NCI-H2171 (cell line): Measurements from ENCODE around the gene NPIPB13.
"Not testable (repeated sequence)": the region's sequence is repeated elsewhere in the genome, so short reads cannot be mapped to it uniquely, and the experiment has no call there.

Experiments used
- DNase-seq: peaks from one replicate; lab custom pipeline; 2025; lab: John Stamatoyannopoulos, UW

Gene NPIPB13

DNA sequence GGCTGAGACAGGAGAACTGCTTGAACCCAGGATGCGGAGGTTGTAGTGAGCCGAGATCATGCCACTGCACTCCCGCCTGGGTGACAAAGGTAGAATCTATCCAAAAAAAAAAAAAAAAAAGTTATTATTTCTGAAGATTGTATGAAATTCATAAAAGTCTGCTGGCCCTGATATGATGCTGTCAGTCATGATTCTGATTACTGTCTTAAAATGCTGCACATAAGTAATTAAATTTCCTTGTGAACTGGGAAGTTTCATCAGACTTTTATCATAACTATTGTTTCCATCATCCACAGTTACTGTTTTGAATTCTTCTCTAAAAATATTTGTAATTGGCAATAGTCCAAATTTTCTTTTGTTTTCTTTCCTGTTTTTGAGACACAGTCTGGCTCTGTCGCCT lies at the start of gene NPIPB13:
TSS of gene NPIPB13 (minus strand) at position 101 of the 400 bp plus-strand sequence. CDS start 2,906 bp downstream, outside the sequence.
- not testable (repeated sequence) for DNase-seq

DNA sequence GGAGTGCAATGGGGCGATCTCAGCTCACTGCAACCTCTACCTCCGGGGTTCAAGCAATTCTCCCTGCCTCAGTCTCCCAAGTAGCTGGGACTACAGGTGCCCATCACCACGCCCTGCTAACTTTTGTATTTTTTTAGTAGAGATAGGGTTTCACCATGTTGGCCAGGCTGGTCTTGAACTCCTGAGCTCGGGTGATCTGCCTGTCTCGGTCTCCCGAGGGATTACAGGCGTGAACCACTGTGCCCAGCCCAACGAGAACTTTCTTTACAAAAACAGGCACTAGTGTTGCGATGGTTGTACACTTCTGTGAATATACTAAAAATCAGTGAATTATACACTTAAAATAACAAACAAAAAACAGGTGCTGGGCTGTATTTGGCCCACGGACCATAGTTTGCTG lies 34.1 kb upstream of the NPIPB13 start:
- not testable (repeated sequence) for DNase-seq

DNA sequence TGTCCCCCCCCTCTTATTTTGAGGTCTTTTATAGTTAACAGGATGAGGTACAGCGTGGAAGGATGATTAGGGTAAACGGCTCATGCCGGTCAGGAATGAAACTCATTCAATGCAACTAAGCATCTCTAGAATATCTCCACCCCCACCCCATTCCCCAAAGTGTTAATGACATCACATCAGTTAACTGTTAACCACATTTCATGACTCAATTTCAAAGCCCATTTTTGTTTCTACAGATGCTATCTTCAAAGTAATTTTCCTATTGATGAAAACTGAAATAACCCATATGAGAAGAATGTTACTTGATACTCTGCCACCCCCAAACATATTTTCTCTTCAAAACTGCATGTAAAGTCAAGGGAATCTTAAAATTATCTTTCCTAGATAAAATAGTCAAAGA lies 30.2 kb upstream of the NPIPB13 start:
- not testable (repeated sequence) for DNase-seq

DNA sequence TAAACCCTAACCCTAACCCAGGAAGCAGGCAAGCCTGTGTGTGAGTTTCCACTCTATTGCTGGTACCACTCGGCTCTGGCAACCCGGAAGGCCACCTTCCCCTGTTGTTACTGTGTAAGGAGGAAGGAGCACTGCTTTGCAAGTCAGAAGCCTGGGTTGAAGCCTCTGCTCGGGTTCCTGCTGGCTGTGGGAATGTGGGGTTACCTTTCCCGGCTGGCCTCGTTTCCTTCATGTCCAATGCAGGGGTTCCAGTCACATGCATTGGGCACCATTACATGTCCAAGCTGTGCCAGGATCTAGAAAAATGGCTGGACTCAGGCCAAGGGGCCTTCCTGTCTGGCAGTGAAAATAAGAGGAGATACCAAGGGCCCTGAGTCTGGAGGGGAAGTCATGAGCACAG lies 31.2 kb downstream of the NPIPB13 start:
- not testable (repeated sequence) for DNase-seq

DNA sequence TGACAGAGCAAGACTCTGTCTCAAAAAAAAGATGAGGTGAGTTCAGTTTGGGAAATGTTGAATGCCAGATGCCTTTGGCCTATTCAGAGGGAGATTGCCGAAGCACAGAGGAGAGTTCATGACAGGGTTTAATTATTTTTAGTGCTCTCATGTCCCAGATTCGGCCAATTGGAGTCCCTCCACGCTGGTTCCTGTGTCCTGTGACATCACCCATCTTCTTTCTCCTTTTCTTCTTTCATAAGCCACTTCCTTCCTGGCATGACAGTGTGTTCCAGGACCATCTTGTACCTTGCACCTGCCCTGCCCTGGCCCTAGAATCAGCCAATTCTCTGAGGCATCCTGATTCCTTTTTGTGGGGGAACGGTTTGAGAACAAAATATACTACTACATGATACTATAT lies 36.9 kb downstream of the NPIPB13 start:
- DNase-seq = not testable (repeated sequence)

DNA sequence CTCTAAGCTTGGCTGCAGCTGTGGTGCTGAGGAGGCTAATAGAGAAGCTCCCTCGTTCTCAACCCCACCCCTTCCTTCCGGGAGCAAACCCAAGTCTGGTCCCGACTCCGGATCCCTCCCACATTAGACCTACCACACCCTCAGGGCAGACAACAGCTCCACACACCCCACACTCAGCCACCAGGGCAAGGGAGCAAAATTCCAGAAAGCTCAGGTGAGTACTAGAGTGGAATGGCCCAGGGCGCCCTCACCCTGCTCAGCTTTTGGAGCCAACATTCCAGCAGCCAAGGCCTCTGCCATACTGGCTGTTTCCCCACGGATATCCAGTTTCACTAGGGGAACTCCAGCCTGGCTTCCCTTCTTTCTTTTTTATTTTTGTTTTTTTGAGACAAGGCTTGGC lies 39.2 kb downstream of the NPIPB13 start:
- DNase-seq = not testable (repeated sequence)

DNA sequence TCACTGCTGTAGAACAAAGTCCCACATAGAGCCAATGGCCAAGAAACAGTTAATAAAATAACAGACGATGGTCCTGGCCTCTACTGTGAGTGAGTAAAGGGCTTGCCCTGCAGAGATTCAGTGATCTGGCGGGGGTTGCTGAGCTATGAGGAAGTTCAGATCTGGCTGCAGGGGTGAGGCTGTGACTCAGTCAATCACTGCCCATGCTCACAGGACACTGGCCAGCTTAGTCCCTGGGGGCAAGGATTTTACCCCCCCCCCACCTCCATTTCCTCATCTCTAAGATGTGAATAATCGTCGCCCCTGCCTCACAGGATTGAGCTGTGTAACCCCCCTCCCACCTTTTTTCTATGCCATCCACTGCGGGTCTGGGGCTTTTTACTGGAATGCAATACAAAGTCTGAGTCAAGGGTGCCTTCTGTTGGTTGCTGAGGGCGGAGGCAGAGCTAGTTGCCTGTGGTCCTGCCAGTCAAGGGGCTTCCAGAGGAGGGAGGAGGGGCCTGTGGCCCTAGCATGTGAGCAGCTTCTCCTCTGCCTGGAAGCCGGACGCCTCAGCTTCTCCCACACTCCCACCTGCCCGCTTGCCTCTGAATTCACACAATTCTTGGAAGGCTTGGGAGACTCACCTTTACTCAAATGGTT lies 41.1 kb downstream of the NPIPB13 start:
- not testable (repeated sequence) for DNase-seq

DNA sequence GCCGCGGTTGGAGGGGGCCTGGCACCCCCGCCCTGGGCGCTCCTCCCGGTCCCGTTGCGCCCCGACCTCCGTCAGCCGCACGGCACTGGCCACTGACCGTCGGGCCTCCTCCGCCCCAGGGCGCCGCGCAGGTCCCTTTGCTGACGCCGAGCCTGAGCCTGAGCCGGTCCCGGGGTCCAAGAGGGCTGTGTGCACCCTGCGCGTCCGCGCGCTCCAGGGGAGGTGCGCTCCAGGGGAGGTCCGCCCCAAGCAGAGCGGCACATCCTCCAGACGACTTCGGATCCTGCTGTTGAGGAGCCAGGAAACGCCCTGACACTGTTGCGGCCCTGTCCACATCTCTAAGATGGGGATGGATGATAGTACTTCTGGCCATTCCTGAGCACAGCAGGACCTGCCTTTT lies 42.0 kb downstream of the NPIPB13 start:
- DNase-seq = not testable (repeated sequence)

DNA sequence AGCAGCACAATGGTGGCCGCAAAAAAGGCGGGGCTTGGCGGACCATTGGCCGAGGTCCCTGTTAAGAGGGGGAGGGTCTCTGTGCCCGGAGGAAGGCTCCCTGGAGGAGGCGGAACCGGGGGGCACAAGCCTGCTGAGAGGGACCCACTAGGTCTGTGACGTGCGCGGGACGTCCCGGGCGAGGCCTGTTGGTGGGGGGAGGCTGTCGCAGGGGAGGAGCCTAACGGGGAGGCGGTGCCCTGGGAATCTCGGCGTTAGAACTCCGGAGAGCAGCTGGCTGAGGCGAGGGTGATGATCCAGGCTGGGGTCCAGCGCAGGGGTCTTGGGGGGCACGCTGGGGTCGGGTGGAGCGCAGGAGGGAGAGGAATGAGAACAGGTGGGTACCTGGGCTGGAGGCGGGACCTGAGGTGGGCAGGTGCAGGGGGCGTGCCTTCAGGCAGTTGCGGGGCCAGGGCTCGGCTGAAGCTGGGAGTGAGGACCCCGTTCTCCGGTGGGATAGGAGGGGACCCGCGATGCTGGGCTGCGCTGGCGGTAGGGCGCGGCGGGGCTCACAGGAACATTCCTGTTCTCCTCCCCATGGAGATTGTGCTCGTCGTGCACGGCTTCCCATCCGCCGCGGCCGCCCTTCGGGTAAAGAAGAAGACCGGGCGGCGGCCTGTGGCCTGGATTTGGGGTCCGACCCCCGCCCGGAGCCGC lies 42.6 kb downstream of the NPIPB13 start:
- DNase-seq = not testable (repeated sequence)

DNA sequence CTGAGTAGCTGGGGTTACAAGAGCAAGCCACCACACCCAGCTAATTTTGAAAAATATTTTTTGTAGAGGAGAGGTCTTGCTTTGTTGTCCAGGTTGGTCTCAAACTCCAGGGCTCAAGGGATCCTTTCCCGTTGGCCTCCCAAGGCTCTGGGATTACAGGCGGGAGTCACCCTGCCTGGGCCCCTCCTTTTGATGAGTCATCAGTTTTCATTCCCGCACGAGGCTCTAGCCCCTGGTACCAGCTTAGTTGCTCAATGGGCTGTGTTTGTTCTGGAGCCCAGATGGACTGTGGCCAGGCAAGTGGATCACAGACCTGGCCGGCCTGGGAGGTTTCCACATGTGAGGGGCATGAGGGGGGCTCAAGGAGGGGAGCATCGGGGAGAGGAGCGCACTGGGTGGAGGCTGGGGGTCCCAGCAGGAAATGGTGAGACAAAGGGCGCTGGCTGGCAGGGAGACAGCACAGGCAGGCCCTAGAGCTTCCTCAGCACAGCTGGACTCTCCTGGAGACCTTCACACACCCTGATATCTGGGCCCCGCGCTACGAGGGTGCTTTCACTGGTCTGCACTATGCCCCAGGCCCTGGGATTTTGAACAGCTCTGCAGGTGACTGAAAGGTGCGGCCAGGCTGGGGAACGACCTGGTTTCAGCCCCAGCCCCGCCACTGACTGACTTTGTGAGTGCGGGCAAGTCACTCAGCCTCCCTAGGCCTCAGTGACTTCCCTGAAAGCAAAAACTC lies 48.5 kb downstream of the NPIPB13 start:
- DNase-seq = not testable (repeated sequence)

DNA sequence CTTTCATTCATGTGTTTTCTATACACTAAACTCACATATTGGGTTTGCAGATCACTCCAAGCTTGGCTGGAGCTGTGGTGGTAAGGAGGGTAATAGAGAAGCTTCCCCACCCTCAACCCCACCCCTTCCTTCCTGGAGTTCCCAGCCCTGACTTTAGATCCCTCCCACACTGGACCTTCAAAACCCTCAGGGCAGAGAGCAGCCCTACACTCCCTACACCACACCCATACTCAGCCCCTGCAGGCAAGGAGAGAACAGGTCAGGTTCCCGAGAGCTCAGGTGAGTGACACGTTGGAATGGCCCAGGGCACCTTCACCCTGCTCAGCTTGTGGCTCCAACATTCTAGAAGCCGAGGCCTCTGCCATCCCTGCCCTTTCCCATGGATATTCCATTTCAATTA lies 49.2 kb downstream of the NPIPB13 start, which contains the start of gene SULT1A3:
TSS of gene SULT1A3 (plus strand) at position 207 of the 400 bp plus-strand sequence. CDS start 1,474 bp downstream, outside the sequence.
- DNase-seq = not testable (repeated sequence)
